ENCODE data around the gene SEMA4A.
"Not testable (repeated sequence)": the region's sequence is repeated elsewhere in the genome, so short reads cannot be mapped to it uniquely, and the experiment has no call there.

Gene SEMA4A

GRCh38 chr1:156198831-156199349, 45.5 kb downstream of the SEMA4A start:
- no peak for DNase-seq

- no peak for DNase-seq
Observed at GRCh38 chr1:156200044-156200443, 46.7 kb downstream of the SEMA4A start.

GRCh38 chr1:156203331-156203730, 49.9 kb downstream of the SEMA4A start:
- no peak for DNase-seq

GRCh38 chr1:156204686-156205085, 51.3 kb downstream of the SEMA4A start:
- no peak for DNase-seq

- no peak for DNase-seq
Observed at GRCh38 chr1:156211243-156211642, 57.9 kb downstream of the SEMA4A start.

GRCh38 chr1:156212130-156212529, 58.7 kb downstream of the SEMA4A start:
- DNase-seq = no peak

- peak; percentile 95 for DNase-seq
Observed at GRCh38 chr1:156212833-156213643, 59.7 kb downstream of the SEMA4A start, which contains the start of gene PMF1. TSS of gene PMF1 (plus strand) at chr1:156213007. CDS start at chr1:156213016, 9 bp downstream.

GRCh38 chr1:156213644-156213966, 60.2 kb downstream of the SEMA4A start:
- DNase-seq = no peak

- DNase-seq = no peak
Observed at GRCh38 chr1:156214024-156214748, 60.8 kb downstream of the SEMA4A start.

- not testable (repeated sequence) for DNase-seq
Observed at GRCh38 chr1:156216361-156217086, 63.1 kb downstream of the SEMA4A start.

- DNase-seq = peak; percentile 30
Observed at GRCh38 chr1:156217871-156218270, 64.5 kb downstream of the SEMA4A start.

GRCh38 chr1:156220226-156220625, 66.8 kb downstream of the SEMA4A start:
- DNase-seq = no peak

GRCh38 chr1:156221986-156222692, 68.8 kb downstream of the SEMA4A start:
- DNase-seq = no peak

- no peak for DNase-seq
Observed at GRCh38 chr1:156225677-156226014, 72.3 kb downstream of the SEMA4A start.

GRCh38 chr1:156226116-156226538, 72.7 kb downstream of the SEMA4A start:
- no peak for DNase-seq

GRCh38 chr1:156226782-156227181, 73.4 kb downstream of the SEMA4A start:
- DNase-seq = no peak
